AG09309 (cell line): Measurements from ENCODE around the gene ST3GAL2.
A peak's percentile ranks its signal among the peaks of the same experiment; 100 is the strongest.
"Not testable (repeated sequence)": the region's sequence is repeated elsewhere in the genome, so short reads cannot be mapped to it uniquely, and the experiment has no call there.

Source experiments
- DNase-seq: peaks from one replicate; pipeline ENCODE4 v3.0.0-alpha.2; 2010; ENCODE audit warnings: low read depth
- H3K4me3 ChIP-seq: 2 replicates; pipeline ENCODE4 v1.5.1; 2011; ENCODE audit warnings: mild to moderate bottlenecking, low read depth, low read length, moderate library complexity; ENCODE audit not compliant: control insufficient read depth
- TF ChIP-seq, protein P1 (sequence below): IDR thresholded peaks from 2 replicates; pipeline ENCODE4 v1.5.1; 2011; ENCODE audit warnings: mild to moderate bottlenecking, low read depth, low read length, inconsistent platforms; ENCODE audit not compliant: insufficient read depth, control insufficient read depth; ENCODE audit errors: missing control alignments

ST3GAL2 gene

DNA sequence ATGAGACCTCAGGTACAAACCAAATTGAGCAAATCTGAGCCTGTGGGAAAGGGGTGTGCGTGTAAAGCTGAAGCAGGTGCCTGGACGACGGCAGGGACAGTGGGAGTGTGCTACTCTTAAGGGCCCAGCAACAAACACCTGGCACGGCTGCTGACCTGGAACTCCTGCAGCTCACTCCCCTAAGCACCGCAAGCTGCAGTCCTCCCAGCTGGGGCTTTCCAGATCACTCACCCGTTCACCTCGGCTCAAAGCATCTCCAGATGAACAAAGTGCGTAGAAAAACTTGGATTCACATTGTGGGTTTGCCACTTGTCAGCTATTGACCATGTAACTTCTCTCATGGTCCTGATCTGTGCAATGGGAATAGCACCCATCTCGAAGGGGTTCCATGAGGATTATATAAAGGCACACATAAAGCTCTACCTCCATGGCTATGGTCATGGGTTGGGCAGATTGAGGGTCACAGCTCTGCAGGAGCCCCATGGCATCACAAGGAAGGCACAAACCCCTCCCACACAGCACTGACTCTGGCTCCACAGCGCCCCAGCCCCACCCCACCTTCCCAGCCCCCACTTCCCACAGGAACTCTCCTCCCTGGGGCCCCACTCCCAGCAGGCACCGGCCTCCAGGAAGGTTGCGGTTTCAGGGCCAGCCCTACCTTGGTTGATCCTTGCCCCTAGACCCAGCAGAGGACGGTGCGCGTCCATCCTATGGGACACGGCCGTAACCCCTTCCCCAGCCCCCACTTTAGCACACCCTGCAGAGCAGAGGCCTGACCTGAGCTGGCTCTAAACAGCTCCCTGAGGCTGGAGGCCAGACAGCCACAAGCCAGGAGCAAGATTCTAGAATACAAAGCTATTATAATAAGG is 21.9 kb downstream of the ST3GAL2 start:
- DNase-seq = no peak
- no peak overlapping the region for H3K4me3 ChIP-seq
- TF ChIP-seq, protein P1, sequence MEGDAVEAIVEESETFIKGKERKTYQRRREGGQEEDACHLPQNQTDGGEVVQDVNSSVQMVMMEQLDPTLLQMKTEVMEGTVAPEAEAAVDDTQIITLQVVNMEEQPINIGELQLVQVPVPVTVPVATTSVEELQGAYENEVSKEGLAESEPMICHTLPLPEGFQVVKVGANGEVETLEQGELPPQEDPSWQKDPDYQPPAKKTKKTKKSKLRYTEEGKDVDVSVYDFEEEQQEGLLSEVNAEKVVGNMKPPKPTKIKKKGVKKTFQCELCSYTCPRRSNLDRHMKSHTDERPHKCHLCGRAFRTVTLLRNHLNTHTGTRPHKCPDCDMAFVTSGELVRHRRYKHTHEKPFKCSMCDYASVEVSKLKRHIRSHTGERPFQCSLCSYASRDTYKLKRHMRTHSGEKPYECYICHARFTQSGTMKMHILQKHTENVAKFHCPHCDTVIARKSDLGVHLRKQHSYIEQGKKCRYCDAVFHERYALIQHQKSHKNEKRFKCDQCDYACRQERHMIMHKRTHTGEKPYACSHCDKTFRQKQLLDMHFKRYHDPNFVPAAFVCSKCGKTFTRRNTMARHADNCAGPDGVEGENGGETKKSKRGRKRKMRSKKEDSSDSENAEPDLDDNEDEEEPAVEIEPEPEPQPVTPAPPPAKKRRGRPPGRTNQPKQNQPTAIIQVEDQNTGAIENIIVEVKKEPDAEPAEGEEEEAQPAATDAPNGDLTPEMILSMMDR = no peak

DNA sequence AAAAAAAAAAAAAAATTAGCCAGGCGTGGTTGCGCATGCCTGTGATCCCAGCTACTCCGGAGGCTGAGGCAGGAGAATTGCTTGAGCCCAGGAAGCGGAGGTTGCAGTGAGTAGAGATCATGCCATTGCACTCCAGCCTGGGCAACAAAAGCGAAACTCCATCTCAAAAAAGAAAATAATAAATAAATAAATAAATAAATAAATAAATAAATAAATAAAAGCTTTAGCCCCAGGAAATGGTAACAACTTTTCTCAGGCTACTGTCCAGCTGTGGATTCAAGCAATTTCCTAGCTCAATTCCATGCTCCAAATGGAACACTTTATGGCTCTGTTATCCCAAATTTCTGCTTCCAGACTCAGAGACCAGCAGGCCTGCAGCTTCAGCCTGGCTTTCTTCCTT is 25.3 kb downstream of the ST3GAL2 start:
- not testable (repeated sequence) for DNase-seq, H3K4me3 ChIP-seq

DNA sequence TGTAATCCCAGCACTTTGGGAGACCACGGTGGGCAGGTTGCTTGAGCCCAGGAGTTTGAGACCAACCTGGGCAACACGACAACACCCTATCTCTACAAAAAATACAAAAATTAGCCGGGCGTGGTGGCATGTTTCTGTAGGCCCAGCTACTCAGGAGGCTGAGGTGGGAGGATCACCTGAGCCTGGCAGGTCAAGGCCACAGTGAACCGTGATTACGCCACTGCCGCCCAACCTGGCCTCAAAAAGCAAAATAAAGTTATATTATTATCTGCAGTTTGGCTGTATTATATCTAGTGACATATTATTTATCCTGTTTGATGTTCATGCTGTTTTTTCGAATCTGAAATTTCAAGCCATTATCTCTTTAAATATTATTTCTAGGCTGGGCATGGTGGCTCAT is 26.5 kb downstream of the ST3GAL2 start:
- DNase-seq = no peak
- TF ChIP-seq, protein P1 = no peak
- H3K4me3 ChIP-seq = no peak overlapping the region

DNA sequence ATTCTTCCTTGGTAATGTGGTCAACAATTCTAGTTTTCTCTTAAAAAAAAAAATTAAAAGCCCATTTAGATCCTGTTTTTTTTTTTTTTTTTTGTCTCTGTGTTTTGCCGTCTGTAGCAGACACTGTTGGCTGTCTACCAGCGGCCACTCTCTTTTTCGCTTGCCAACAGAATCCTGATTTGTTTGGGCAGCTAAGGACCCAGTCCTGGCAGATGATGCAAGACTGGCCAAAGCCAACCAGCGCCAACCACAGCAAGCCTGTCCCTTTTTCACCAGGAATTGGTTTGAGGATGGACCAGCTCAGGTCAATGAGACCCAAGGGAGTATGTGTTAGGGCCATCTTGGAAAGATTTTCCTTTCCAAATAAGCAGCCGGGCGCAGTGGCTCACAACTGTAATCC is 28.2 kb downstream of the ST3GAL2 start:
- no peak for DNase-seq
- TF ChIP-seq, protein P1 = no peak
- H3K4me3 ChIP-seq = no peak overlapping the region

DNA sequence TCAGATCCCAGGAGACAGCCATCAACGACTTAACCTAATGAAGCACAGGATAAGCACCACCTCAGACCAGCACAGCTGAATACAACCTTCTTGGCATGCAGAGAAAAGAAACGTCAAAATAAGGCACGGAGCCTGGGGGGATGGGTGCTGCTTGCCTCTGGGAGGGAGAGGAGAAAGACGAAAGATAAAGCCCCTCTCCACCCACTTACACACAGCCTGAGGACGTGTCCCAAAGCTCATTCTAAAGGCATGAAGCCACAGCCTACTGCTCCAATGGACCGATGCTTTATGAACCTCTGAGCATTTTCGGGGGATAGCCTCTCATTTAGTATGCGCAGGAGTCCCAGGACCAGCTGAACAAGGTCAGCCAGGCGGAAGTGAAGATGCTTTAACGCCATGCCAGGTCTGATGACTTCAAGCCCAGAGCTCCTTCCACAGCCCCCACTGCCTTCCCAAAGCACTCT is 31.1 kb downstream of the ST3GAL2 start:
- DNase-seq = no peak

DNA sequence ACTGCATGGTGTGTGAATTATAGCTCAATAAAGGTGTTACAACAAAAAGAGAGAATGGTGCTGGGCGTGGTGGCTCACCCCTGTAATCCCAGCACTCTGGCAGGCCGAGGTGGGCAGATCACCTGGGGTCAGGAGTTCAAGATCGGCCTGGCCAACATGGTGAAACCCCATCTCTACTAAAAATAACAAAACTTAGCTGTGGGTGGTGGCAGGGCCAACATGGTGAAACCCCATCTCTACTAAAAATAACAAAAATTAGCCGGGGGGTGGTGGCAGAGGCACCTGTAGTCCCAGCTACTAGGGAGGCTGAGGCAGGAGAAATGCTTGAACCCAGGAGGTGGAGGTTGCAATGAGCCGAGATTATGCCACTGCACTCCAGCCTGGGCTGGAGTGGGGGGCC is 32.8 kb downstream of the ST3GAL2 start:
- H3K4me3 ChIP-seq, DNase-seq: not testable (repeated sequence)

More for the DNA sequence above, 31.1 kb downstream of the ST3GAL2 start:
- no peak overlapping the region for H3K4me3 ChIP-seq
- TF ChIP-seq, protein P1 = no peak

DNA sequence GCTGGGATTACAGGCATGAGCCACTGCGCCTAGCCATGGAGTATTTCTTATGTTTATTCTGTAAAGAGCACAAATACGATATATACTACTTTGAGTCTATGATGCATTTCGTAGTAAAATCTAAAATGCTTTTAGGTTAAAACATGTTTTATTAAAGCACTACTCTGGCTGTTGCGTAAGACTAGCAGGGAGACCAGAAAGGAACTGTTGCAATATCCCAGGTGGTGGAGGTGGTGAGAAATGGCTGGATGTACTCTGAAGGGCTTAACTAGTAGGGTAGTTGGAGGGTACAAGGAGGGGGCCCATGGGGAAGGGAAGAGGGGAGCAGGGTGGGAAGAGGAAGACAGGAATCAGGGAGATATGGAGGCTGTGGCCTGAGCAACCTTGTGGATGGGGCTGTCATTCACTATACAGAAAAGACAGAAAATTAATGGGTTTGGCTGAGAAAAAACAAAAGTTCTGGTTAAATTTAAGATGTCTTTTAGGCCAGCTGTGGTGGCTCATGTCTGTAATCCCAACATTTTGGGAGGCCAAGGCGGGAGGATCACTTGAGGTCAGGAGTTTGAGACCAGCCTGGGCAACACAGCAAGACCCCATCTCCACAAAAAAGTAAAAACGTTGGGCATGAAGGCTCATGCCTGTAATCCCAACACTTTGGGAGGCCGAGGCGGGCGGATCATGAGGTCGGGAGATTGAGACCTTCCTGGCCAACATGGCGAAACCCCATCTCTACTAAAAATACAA is 35.8 kb downstream of the ST3GAL2 start:
- peak; percentile 14 for DNase-seq
- TF ChIP-seq, protein P1 = no peak

More for the DNA sequence above, 35.8 kb downstream of the ST3GAL2 start:
- no peak overlapping the region for H3K4me3 ChIP-seq
